ENCODE results near the gene SHFL.

Gene SHFL

GRCh38 chr19:10088949-10089554, 2.9 kb downstream of the SHFL start:
- no peak for DNase-seq

- no peak for DNase-seq
These were observed 3.8 kb downstream of the SHFL start for GRCh38 chr19:10089801-10090375.

- DNase-seq = no peak
These were observed 5.2 kb downstream of the SHFL start for GRCh38 chr19:10091370-10091687.

GRCh38 chr19:10091895-10092641, 6.0 kb downstream of the SHFL start:
- DNase-seq = no peak

- DNase-seq = no peak
These were observed 6.7 kb downstream of the SHFL start for GRCh38 chr19:10092648-10093294.

GRCh38 chr19:10093295-10094186, 7.4 kb downstream of the SHFL start:
- no peak for DNase-seq

GRCh38 chr19:10095622-10095947, 9.5 kb downstream of the SHFL start:
- no peak for DNase-seq

GRCh38 chr19:10095948-10096614, 10.0 kb downstream of the SHFL start:
- peak; percentile 71 to 97 for DNase-seq

- DNase-seq = peak in 1 of 2 experiments; percentile 50
These were observed 10.5 kb downstream of the SHFL start for GRCh38 chr19:10096615-10096963.

- no peak for DNase-seq
These were observed 14.2 kb downstream of the SHFL start for GRCh38 chr19:10100163-10100785.

GRCh38 chr19:10102787-10103236, 16.7 kb downstream of the SHFL start:
- DNase-seq = no peak

GRCh38 chr19:10104130-10104513, 18.0 kb downstream of the SHFL start:
- no peak for DNase-seq

GRCh38 chr19:10104665-10105508, 18.8 kb downstream of the SHFL start:
- DNase-seq = no peak

GRCh38 chr19:10105509-10106099, 19.5 kb downstream of the SHFL start:
- no peak for DNase-seq

- DNase-seq = peak; percentile 97 to 100
These were observed 20.2 kb downstream of the SHFL start, which contains the start of gene PPAN for GRCh38 chr19:10106100-10106936. TSS of gene PPAN (plus strand) at chr19:10106362. CDS start at chr19:10106395, 33 bp downstream.

GRCh38 chr19:10107254-10107653, 21.1 kb downstream of the SHFL start:
- no peak for DNase-seq

- no peak for DNase-seq
These were observed 21.8 kb downstream of the SHFL start for GRCh38 chr19:10107817-10108367.

- DNase-seq = no peak
These were observed 23.4 kb downstream of the SHFL start for GRCh38 chr19:10109528-10109927.

All from NCI-H446 (cell line).